Measurements from ENCODE around the gene ENDOD1.

Gene ENDOD1

GRCh38 chr11:95050595-95051202 is 38.9 kb upstream of the ENDOD1 start:
- TF ChIP-seq, protein P1, sequence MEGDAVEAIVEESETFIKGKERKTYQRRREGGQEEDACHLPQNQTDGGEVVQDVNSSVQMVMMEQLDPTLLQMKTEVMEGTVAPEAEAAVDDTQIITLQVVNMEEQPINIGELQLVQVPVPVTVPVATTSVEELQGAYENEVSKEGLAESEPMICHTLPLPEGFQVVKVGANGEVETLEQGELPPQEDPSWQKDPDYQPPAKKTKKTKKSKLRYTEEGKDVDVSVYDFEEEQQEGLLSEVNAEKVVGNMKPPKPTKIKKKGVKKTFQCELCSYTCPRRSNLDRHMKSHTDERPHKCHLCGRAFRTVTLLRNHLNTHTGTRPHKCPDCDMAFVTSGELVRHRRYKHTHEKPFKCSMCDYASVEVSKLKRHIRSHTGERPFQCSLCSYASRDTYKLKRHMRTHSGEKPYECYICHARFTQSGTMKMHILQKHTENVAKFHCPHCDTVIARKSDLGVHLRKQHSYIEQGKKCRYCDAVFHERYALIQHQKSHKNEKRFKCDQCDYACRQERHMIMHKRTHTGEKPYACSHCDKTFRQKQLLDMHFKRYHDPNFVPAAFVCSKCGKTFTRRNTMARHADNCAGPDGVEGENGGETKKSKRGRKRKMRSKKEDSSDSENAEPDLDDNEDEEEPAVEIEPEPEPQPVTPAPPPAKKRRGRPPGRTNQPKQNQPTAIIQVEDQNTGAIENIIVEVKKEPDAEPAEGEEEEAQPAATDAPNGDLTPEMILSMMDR (IDR thresholded peaks at IDR 0.05; ENCODE audit: insufficient read depth, low read depth, low read length, missing control alignments), result no peak
- H3K4me3 ChIP-seq (ENCODE audit: low read depth, low read length), result no peak overlapping the region
- no peak for DNase-seq (ENCODE audit: low read depth)

DNA sequence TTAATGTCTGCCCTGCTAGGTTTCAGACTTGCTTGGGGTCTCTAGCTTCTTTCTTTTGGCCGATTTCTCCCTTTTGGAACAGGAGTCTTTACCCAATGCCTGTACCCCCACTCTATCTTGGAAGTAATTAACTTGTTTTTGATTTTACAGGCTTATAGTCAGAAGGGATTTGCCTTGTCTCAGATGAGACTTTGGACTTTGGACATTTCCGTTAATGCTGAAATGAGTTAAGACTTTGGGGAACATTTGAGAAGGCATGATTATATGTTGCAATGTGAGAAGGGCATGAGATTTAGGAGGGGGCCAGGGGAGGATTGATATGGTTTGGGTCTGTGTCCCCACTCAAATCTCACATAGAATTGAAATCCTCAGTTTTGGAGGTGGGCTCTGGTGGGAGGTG is 35.3 kb upstream of the ENDOD1 start:
- no peak for DNase-seq (ENCODE audit: low read depth)
- no peak overlapping the region for H3K4me3 ChIP-seq (ENCODE audit: low read depth, low read length)
- TF ChIP-seq, protein P1 (IDR thresholded peaks at IDR 0.05; ENCODE audit: insufficient read depth, low read depth, low read length, missing control alignments), result no peak

DNA sequence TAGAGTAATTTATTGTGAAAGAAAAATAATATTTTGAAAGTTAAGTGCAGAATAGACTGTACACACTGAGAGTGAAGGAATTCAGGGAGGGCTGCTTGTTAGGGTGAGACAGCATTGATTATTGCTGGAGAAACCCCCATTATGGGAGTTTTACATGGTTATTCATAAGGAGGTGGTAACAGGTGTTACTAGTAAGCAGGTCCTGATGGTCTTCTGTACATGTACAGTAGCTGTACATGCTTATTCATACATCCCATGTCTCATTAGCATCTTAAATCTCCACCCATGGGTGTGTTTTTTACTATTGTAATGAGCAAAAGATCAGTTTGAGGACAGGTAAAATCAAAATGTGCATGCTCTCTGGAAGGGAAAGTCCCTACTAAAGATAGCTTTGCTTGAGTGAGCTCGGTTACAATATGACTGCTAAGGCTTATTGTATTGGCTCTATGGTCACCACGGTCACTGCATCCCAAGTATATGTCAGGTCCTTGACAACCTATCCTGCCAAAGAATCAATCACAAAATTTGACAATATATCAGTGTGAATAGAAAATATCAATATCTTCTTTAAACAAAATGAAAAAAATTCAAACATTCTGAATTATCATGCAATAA is 34.3 kb upstream of the ENDOD1 start:
- TF ChIP-seq, protein P1 (IDR thresholded peaks at IDR 0.05; ENCODE audit: insufficient read depth, low read depth, low read length, missing control alignments), result no peak
- no peak overlapping the region for H3K4me3 ChIP-seq (ENCODE audit: low read depth, low read length)
- peak; percentile 56 for DNase-seq (ENCODE audit: low read depth)

DNA sequence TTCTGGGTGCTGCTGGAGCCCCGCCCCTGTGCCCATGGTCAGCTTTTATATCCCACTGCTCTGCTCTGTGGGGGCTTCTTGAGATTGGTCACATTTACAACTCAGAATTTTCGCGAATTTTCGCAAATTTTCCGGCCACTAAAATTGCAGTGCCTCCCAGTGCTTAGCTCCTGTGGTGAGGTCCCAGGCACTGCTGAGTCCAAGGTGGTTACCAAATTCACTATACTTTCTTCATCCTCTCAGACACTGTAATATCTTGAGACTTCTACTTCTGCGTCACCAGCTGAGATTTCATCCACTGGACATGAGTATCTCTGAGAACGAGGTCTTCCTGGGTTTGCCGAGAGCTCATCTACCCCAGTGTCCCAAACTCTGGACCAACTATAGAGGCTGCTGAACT is 31.7 kb upstream of the ENDOD1 start:
- TF ChIP-seq, protein P1 (IDR thresholded peaks at IDR 0.05; ENCODE audit: insufficient read depth, low read depth, low read length, missing control alignments), result no peak
- no peak for DNase-seq (ENCODE audit: low read depth)

DNA sequence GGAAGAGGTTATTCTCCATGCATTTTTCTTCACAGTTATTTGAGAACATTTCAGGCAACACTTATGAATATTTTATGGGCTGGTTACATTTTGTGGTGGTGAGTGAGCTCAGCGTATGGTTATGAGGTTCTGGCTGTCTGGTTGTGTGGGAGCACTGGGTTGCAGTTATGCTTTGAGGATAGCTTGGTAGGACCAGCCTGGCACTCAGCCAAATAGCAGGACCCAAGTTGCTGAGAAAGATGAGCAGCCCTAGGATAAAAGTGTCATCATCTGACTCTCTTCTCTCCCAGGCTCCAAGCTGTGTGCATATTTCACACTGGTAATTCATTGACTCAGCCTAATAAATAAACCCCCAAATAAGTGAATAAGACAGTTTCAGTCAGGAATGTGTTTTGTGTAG is 31.0 kb upstream of the ENDOD1 start:
- H3K4me3 ChIP-seq (ENCODE audit: low read depth, low read length), result no peak overlapping the region
- TF ChIP-seq, protein P1 (IDR thresholded peaks at IDR 0.05; ENCODE audit: insufficient read depth, low read depth, low read length, missing control alignments), result no peak
- DNase-seq (ENCODE audit: low read depth), result no peak

More for the DNA sequence above, 31.7 kb upstream of the ENDOD1 start:
- no peak overlapping the region for H3K4me3 ChIP-seq (ENCODE audit: low read depth, low read length)

DNA sequence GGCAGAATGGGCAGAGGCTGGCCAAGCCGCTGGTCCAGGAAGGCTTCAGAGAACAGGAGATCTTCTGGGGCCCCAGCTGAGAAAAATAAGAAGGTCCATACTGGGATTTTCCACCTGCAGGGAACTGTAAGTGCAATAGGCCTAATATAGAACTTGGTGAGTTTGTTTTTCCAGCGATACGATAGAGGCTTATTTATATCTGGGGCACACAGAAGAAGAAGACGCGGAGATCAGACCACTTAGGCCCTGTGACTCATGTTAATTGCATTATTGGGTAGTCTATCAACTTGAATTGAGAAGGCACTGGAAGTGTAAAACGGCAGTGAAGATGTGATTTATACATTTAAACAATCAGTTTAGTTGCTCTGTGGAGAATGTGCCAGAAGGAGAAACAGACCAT is 30.6 kb upstream of the ENDOD1 start:
- no peak overlapping the region for H3K4me3 ChIP-seq (ENCODE audit: low read depth, low read length)
- TF ChIP-seq, protein P1 (IDR thresholded peaks at IDR 0.05; ENCODE audit: insufficient read depth, low read depth, low read length, missing control alignments), result no peak
- no peak for DNase-seq (ENCODE audit: low read depth)

DNA sequence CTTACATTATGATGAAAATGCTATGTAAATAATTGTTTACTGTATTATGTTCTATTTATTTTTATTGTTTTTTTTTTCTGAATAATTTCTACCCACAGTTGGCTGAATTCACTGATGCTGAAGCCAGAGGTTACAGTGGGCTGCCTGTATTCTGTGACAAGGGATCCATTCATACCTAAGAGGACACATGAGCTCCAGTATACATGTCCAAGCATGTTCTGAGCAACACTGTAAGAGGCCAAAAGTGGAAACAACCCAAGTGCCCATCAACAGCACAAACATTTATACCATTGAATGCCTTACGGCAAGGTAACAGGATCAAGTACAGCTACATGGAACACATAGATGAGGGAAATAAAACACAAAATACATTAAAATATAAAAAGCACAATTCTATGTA is 24.3 kb upstream of the ENDOD1 start:
- no peak for DNase-seq (ENCODE audit: low read depth)
- TF ChIP-seq, protein P1 (IDR thresholded peaks at IDR 0.05; ENCODE audit: insufficient read depth, low read depth, low read length, missing control alignments), result no peak
- no peak overlapping the region for H3K4me3 ChIP-seq (ENCODE audit: low read depth, low read length)

Measured in GM12865 (cell line).